Kidney (tissue), 14 donors: ENCODE measurements around the gene KATNA1. TPM values are rescaled to one million over a fixed set of nuclear protein-coding genes. Genes with fewer than 3 reads are reported as not detected.

ENCODE experiments used
- DNase-seq, 5 donors: peaks; one replicate each; pipeline ENCODE4 v3.0.0-alpha.2; 2013 to 2020
- FAIRE-seq: peaks from 2 replicates; lab custom pipeline; 2012; peaks lifted over from hg19 to GRCh38; lab: Jason Lieb, UNC
- H3K27ac ChIP-seq, 2 donors: one replicate each; pipeline ENCODE4 v1.7.0; 2013; ENCODE audit warnings: low read depth in 2 of 2, low read length in 2 of 2, inconsistent platforms in 1 of 2
- H3K27me3 ChIP-seq: one replicate; pipeline ENCODE4 v1.7.1; 2013; ENCODE audit warnings: low read length, inconsistent platforms; ENCODE audit not compliant: control insufficient read depth, insufficient read depth
- H3K36me3 ChIP-seq, 3 donors: one replicate each; pipeline versions ENCODE4 v1.7.0 to v1.7.1; 2013; ENCODE audit warnings: low read length in 3 of 3, control low read depth in 1 of 3, inconsistent platforms in 1 of 3; ENCODE audit not compliant: insufficient read depth in 3 of 3, control insufficient read depth in 2 of 3
- H3K4me1 ChIP-seq, 3 donors: one replicate each; pipeline versions ENCODE4 v1.7.0 to v1.7.1; 2013; ENCODE audit warnings: low read length in 3 of 3, inconsistent platforms in 1 of 3, low read depth in 1 of 3; ENCODE audit not compliant: control insufficient read depth in 2 of 3, insufficient read depth in 2 of 3
- H3K4me3 ChIP-seq, 3 donors: one replicate each; pipeline versions ENCODE4 v1.7.0 to v1.8.1; 2013; ENCODE audit warnings: low read length in 3 of 3, control low read depth in 1 of 3, inconsistent platforms in 1 of 3
- H3K9ac ChIP-seq, 3 donors: one replicate each; pipeline versions ENCODE4 v1.7.0 to v1.7.1; 2013; ENCODE audit warnings: low read length in 3 of 3, control low read depth in 1 of 3, inconsistent platforms in 1 of 3
- H3K9me3 ChIP-seq, 3 donors: one replicate each; pipeline versions ENCODE4 v1.7.0 to v1.7.1; 2013; ENCODE audit warnings: low read length in 3 of 3, control low read depth in 1 of 3, inconsistent platforms in 1 of 3; ENCODE audit not compliant: control insufficient read depth in 2 of 3, insufficient read depth in 1 of 3
- intact Hi-C: fragments of 100-400 bp; cut with DNase I; formaldehyde crosslinking; loops from one replicate; pipeline ENCODE4 v1.11.1; 2022
- polyA plus RNA-seq: library from polyadenylated mRNA; stranded (reverse); fragments of 350-450 nt; fragmentation: Illumina TruSeq; extraction: RNeasy Lipid Tissue Mini Kit (QIAGEN cat#74804); gene quantifications from one replicate; pipeline ENCODE4 v1.2.3, GENCODE V29; 2014; ENCODE audit warnings: low read depth, low replicate concordance; ENCODE audit not compliant: insufficient read depth
- total RNA-seq: library from RNA; stranded (reverse); fragmentation: NEBNext Ultra II Directional; extraction: Animal tissue kit (Norgen Biotek cat#: 25700); gene quantifications from one replicate; pipeline ENCODE4 v1.2.1, GENCODE V29; 2021
- TF ChIP-seq, protein P1 (sequence below): IDR thresholded peaks from 3 replicates; pipeline ENCODE4 v1.5.1; 2012; ENCODE audit warnings: mild to moderate bottlenecking, moderate library complexity, borderline replicate concordance; ENCODE audit not compliant: insufficient read depth; ENCODE audit errors: extremely low read depth
- donor health status: control.
- donor health status: control.
- donor health status: control.
- donor health status: control.
- donor health status: control.
- donor health status: DM: yes; HTN: yes; CAD: no.
- donor health status: Normal renal cell carcinoma (clear cell type).

Gene KATNA1
- total and polyA plus RNA-seq, 2 donors from 2014 or later: 16.0 to 18.1 TPM

DNA sequence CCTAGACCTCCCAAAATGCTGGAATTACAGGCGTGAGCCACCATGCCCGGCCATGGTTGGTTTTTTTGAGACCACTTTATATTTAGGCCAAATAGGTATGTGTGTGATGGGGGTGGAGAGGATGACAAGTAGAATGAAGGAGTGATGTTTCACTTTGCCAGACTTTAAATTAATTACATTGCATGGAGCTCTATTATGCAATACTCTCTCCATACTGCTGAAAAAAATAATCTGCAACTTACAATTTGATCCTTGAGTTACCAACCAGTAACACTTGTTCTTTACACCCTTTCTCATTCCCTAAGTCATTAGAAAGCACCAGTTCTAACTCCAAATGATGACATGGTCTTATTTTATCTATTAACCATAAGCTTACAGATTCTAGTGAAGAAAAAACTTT is 55.5 kb downstream of the KATNA1 start:
- Histone ChIP-seq H3K9ac (no peak overlapping the region), H3K9me3 (no peaks in the 10 kb centered on the region), H3K27me3 (no peaks in the 10 kb centered on the region), H3K36me3 (peaks cover 4 to 31% (median 9%) of the 10 kb centered on the region in 3 donors), H3K27ac (peak overlapping the region; percentile 44 to 49), H3K4me3 (no peak overlapping the region), H3K4me1 (peaks cover 0 to 22% (median 5%) of the 10 kb centered on the region in 3 donors)
- intact Hi-C loops: no loop called here
- TF ChIP-seq, protein P1, sequence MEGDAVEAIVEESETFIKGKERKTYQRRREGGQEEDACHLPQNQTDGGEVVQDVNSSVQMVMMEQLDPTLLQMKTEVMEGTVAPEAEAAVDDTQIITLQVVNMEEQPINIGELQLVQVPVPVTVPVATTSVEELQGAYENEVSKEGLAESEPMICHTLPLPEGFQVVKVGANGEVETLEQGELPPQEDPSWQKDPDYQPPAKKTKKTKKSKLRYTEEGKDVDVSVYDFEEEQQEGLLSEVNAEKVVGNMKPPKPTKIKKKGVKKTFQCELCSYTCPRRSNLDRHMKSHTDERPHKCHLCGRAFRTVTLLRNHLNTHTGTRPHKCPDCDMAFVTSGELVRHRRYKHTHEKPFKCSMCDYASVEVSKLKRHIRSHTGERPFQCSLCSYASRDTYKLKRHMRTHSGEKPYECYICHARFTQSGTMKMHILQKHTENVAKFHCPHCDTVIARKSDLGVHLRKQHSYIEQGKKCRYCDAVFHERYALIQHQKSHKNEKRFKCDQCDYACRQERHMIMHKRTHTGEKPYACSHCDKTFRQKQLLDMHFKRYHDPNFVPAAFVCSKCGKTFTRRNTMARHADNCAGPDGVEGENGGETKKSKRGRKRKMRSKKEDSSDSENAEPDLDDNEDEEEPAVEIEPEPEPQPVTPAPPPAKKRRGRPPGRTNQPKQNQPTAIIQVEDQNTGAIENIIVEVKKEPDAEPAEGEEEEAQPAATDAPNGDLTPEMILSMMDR: no peak
- no peak for FAIRE-seq
- no peak for DNase-seq

DNA sequence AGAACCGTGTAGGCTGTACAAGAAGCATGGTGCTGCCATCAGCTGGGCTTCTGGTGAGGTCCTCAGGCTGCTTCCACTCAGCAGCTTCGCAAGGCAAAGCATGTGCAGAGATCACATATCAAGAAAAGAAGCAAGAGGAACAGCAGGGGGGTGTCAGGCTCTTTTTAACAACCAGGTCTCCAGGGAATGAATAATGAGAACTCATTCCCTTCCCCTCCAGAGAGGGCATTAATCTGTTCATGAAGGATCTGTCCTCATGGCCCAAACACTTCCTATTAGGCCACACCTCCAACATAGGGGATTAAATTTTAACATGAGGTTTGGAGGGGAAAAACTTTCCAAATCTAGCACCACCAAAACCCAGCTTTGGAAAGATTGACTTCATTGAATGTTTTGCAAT is 62.4 kb downstream of the KATNA1 start:
- H3K36me3 ChIP-seq: peaks cover 0 to 24% (median 7%) of the 10 kb centered on the region in 3 donors
- no peak overlapping the region for H3K4me3 ChIP-seq
- H3K27me3 ChIP-seq: no peaks in the 10 kb centered on the region
- no peak overlapping the region for H3K27ac ChIP-seq
- intact Hi-C loops: no loop called here
- H3K4me1 ChIP-seq: peaks cover 0 to 10% (median 0%) of the 10 kb centered on the region in 3 donors
- DNase-seq (no peak), FAIRE-seq (no peak)
- TF ChIP-seq, protein P1: no peak
- H3K9ac ChIP-seq: no peak overlapping the region
- H3K9me3 ChIP-seq: no peaks in the 10 kb centered on the region

DNA sequence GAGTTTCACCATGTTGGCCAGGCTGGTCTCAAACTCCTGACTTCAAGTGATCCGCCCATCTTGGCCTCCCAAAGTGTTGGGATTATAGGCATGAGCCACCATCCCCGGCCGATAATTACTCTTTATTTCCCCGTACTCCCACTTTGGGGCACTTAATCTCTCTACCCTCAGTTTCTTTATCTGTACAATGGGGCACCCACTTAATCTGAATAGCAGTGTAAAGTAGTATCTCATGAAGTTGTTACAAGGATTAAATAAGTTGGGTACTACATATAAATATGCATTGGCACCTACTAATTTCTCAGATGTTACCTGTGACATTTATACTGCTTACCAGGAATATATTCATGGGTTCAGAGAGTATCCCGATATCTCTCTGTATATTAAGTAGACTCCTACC is 67.2 kb downstream of the KATNA1 start:
- H3K27ac ChIP-seq: no peak overlapping the region
- H3K9ac ChIP-seq: no peak overlapping the region
- TF ChIP-seq, protein P1: no peak
- H3K4me1 ChIP-seq: no peaks in the 10 kb centered on the region
- FAIRE-seq (no peak), DNase-seq (no peak)
- no peaks in the 10 kb centered on the region for H3K27me3 ChIP-seq
- no peak overlapping the region for H3K4me3 ChIP-seq
- intact Hi-C loops: no loop called here
- H3K36me3 ChIP-seq: peaks cover 0 to 20% (median 12%) of the 10 kb centered on the region in 3 donors
- H3K9me3 ChIP-seq: no peaks in the 10 kb centered on the region

DNA sequence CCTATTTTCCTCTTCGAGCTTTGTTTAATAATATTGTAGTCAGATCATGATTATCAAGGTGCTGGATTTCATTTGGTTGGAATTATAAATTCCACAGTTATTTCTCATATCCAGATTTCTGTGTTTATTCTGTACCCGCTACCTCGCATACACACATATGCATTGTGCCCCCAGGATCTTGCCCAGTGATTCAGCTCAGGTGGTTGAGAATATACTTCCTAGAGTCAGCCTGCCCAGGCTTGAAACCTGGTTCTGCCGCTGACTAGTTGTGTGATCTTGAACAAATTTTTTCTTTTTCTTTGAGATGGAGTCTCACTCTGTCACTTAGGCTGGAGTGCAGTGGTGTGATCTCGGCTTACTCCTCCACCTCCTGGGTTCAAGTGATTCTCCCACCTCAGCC is 67.6 kb downstream of the KATNA1 start:
- peaks cover 2 to 20% (median 16%) of the 10 kb centered on the region in 3 donors for H3K36me3 ChIP-seq
- H3K9me3 ChIP-seq: no peaks in the 10 kb centered on the region
- H3K27ac ChIP-seq: no peak overlapping the region
- H3K9ac ChIP-seq: no peak overlapping the region
- FAIRE-seq: no peak
- intact Hi-C loops: no loop called here
- DNase-seq: no peak
- no peak overlapping the region for H3K4me3 ChIP-seq
- no peaks in the 10 kb centered on the region for H3K27me3 ChIP-seq
- TF ChIP-seq, protein P1: no peak
- no peaks in the 10 kb centered on the region for H3K4me1 ChIP-seq
